Ishikawa (cell line): Measurements from ENCODE around the gene MFNG.

Source experiments
- CEBPB ChIP-seq: IDR thresholded peaks from 2 replicates; pipeline ENCODE4 v1.6.1; 2012
- CREB1 ChIP-seq: IDR thresholded peaks from 2 replicates; pipeline ENCODE4 v1.6.1; 2012; ENCODE audit warnings: low read depth
- EGR1 ChIP-seq: IDR thresholded peaks from 2 replicates; pipeline ENCODE4 v1.6.1; 2012
- EP300 ChIP-seq: IDR thresholded peaks from 2 replicates; pipeline ENCODE4 v1.6.1; 2012; ENCODE audit warnings: borderline replicate concordance
- FOXM1 ChIP-seq: IDR thresholded peaks from 2 replicates; pipeline ENCODE4 v1.6.1; 2012; ENCODE audit warnings: low read depth, borderline replicate concordance
- NFIC ChIP-seq: IDR thresholded peaks from 2 replicates; pipeline ENCODE4 v1.6.1; 2012
- RAD21 ChIP-seq: IDR thresholded peaks from 2 replicates; pipeline ENCODE4 v1.6.1; 2012; ENCODE audit warnings: low read depth
- REST ChIP-seq: IDR thresholded peaks from 2 replicates; pipeline ENCODE4 v1.6.1; 2012; ENCODE audit warnings: low read depth, mild to moderate bottlenecking
- TAF1 ChIP-seq: IDR thresholded peaks from 2 replicates; pipeline ENCODE4 v1.6.1; 2012; ENCODE audit warnings: low read depth, mild to moderate bottlenecking
- TCF12 ChIP-seq: IDR thresholded peaks from 2 replicates; pipeline ENCODE4 v1.6.1; 2012; ENCODE audit warnings: low read depth
- TEAD4 ChIP-seq: IDR thresholded peaks from 2 replicates; pipeline ENCODE4 v1.6.1; 2012
- YY1 ChIP-seq: IDR thresholded peaks from 2 replicates; pipeline ENCODE4 v1.6.1; 2012; ENCODE audit warnings: low read depth
- ZBTB7A ChIP-seq: IDR thresholded peaks from 2 replicates; pipeline ENCODE4 v1.6.1; 2012; ENCODE audit warnings: low read depth
- TF ChIP-seq, protein P1 (sequence below): IDR thresholded peaks from 2 replicates; pipeline ENCODE4 v1.6.1; 2012
- TF ChIP-seq, protein P2 (sequence below): IDR thresholded peaks from 2 replicates; pipeline ENCODE4 v1.6.1; 2012

Gene MFNG

GRCh38 chr22:37482244-37482643 is 3.9 kb downstream of the MFNG start:
- no peak for TF ChIP-seq FOXM1
- TF ChIP-seq, protein P1, sequence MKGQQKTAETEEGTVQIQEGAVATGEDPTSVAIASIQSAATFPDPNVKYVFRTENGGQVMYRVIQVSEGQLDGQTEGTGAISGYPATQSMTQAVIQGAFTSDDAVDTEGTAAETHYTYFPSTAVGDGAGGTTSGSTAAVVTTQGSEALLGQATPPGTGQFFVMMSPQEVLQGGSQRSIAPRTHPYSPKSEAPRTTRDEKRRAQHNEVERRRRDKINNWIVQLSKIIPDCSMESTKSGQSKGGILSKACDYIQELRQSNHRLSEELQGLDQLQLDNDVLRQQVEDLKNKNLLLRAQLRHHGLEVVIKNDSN = no peak
- no peak for TF ChIP-seq EP300
- TF ChIP-seq RAD21 = no peak
- TF ChIP-seq ZBTB7A = no peak
- TF ChIP-seq EGR1 = no peak
- TF ChIP-seq REST = no peak
- TF ChIP-seq CEBPB = no peak
- TF ChIP-seq, protein P2, sequence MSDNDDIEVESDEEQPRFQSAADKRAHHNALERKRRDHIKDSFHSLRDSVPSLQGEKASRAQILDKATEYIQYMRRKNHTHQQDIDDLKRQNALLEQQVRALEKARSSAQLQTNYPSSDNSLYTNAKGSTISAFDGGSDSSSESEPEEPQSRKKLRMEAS = no peak
- TF ChIP-seq TCF12 = no peak
- no peak for TF ChIP-seq YY1
- no peak for TF ChIP-seq NFIC
- TF ChIP-seq CREB1 = no peak
- no peak for TF ChIP-seq TAF1
- TF ChIP-seq TEAD4 = no peak

DNA sequence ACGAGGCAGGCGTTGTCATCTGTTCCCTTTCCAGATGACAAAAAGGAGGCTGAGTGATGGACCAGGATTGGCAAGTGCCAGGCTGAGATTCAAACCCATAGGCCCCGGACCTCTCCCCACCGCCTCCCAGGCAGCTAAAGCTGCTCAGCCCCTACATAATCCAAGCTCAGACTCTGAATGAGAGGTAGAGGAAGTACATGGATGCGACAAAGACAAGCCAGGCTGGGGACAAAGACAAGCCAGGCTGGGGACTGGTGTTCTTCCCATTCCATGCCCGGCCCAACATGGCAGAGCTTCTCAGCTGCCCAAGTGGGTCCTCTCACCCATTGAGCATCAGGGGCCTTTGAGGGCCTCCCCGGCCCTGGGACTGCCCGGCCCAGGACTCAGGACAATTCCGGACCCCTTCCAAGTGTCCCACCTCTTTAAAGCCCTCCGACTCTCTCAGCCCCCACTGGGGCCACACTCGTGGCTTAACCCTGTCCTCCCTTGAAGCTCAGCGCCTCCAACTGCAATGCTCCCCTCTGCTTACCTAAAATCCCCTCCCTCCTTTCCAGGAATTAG is 4.8 kb downstream of the MFNG start:
- TF ChIP-seq ZBTB7A (no peak), TAF1 (no peak), CREB1 (no peak), FOXM1 (no peak), TEAD4 (no peak), EP300 (no peak), NFIC (no peak), REST (no peak), TCF12 (no peak), YY1 (no peak)
- TF ChIP-seq, protein P2 = no peak

GRCh38 chr22:37480387-37481346 is 5.5 kb downstream of the MFNG start:
- TF ChIP-seq EP300 (no peak), ZBTB7A (no peak)

DNA sequence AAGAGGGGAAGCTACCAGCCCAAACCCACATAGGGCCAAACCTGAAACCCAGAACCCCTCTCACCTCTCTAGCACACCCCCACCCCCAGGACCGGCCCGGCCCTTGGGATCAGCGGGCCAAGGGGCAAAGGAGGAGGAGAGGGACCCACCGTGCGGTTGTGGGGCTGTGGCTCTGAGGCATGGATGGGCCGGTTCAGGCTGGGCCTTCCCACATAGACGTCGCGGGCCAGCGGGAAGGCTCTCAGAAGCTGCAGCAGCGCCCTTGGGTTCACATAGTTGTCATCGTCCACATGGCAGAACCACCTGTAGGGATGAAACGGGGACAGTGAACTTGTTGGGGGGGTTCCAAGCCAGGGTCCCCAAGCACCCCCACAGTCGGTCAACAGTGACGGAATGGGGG is 7.0 kb downstream of the MFNG start:
- TF ChIP-seq, protein P2 = no peak
- TF ChIP-seq RAD21 = no peak
- no peak for TF ChIP-seq TCF12
- no peak for TF ChIP-seq EP300
- TF ChIP-seq TAF1 = no peak
- no peak for TF ChIP-seq FOXM1
- TF ChIP-seq TEAD4 = no peak
- TF ChIP-seq EGR1 = no peak
- TF ChIP-seq, protein P1 = no peak
- TF ChIP-seq YY1 = no peak
- TF ChIP-seq NFIC = no peak
- no peak for TF ChIP-seq CEBPB
- no peak for TF ChIP-seq CREB1
- no peak for TF ChIP-seq ZBTB7A

DNA sequence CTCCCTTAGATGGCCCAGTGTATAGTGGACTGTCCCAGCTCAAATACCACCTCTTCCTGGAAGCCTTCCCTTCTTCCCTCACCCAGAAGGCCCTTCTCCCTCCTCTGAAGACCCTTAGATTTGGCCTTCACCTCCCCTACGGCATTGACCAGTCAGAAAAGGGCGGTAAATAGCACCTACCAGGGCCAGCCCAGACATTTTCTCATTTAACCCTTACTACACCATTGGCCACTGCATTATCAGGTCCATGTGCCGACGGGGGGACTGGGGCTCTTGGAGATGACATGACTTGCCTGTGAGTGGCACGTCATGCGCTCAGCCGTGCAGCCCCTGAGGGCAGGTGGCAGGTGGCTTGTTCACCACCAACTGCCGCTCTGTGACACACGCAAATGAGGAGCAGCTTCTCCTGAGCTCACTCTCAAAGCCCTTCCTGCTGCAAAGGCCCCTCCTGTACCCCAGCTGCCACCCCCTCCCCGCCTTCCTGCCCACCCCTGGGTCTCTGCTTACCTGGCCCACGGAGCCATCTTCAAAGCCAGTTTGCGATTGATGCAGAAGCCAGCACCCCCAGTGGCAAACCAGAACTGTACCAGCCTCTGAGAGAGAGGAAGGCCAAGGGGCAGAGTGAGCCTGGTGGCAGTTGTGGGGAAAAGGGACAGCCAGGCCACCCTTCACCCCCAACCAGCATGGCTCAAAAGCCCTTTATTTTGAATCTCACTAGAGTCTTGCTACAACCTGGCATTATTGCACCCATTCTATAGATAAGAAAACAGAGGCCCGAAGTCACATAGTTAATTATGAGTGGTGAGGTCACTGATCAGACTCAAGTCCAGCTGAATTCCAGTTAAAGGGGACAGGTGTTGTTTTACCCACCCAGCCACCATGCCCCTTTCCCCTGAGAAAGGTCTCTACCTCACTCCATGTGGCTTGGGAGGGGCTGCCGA is 9.5 kb downstream of the MFNG start:
- TF ChIP-seq FOXM1 (no peak), TAF1 (no peak), YY1 (no peak), NFIC (no peak), TEAD4 (no peak), ZBTB7A (no peak), EP300 (no peak)
- TF ChIP-seq, protein P2 = no peak
- TF ChIP-seq, protein P1 = no peak
